Measurements from ENCODE around the gene CELF2.
"Not testable (repeated sequence)": the region's sequence is repeated elsewhere in the genome, so short reads cannot be mapped to it uniquely, and the experiment has no call there.

The CELF2 gene

GRCh38 chr10:11178606-11179515 lies 161.2 kb downstream of the CELF2 start:
- no peak for DNase-seq

GRCh38 chr10:11179516-11180105 lies 161.9 kb downstream of the CELF2 start:
- no peak for DNase-seq

- no peak for DNase-seq
Measured at GRCh38 chr10:11180228-11180627, 162.6 kb downstream of the CELF2 start.

GRCh38 chr10:11181978-11182377 lies 164.3 kb downstream of the CELF2 start:
- DNase-seq, result no peak

DNA sequence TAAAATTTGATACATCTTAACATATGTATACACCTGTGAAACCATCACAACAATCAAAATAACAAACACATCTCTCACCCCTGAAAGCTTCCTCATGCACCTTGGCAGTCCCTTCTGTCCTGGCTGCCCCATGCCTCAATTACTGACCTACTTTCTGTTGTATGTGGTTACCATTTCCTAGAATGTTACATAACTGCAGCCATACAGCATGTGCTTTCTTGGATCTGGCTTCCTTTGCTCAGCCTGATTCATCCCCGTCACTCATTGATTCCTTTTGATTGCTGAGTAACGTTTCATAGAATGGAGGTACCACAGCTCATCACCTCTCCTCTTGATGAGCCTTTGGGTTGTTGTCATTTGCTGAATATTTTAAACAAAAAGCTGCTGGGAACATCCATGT lies 165.3 kb downstream of the CELF2 start:
- DNase-seq, result no peak

DNA sequence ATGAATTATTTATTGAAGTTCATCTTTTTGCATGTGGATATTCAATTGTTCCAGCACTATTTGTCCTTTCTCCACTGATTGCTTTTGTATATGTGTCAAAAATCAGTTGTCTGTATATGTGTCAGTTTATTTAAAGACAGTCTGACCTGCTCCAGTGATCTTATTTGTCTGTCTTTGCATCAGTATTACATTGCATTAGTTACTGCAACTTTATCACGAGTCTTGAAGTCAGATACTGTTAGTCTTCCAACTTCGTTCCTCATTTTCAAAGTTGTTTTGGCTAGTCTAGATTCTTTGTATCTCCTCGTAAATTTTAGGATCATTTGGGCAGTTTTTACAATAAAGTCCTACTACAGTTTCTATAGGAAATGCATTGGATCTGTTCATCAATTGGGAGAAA lies 166.4 kb downstream of the CELF2 start:
- DNase-seq, result no peak

- not testable (repeated sequence) for DNase-seq
Measured at GRCh38 chr10:11185128-11185665, 167.5 kb downstream of the CELF2 start.

DNA sequence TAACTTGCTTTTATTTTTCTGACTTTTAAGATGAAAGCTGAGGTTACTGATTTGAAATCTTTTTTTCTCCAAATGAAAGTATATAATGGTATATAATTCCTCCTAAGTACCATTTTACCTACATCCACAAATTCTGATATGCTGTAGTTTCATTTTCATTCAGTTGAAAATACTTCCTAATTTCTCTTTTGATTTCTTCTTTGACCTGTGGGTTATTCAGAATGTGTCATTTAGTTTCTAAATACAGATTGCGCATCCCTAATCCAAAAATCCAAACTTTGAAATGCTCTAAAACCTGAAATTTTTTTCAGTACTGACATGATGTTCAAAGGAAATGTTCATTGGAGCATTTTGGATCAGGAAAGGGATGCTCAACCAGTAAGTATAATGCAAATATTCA lies 168.7 kb downstream of the CELF2 start:
- DNase-seq, result no peak

GRCh38 chr10:11189582-11190376 lies 172.1 kb downstream of the CELF2 start:
- DNase-seq, result no peak

GRCh38 chr10:11191190-11191589 lies 173.5 kb downstream of the CELF2 start:
- DNase-seq, result no peak

DNA sequence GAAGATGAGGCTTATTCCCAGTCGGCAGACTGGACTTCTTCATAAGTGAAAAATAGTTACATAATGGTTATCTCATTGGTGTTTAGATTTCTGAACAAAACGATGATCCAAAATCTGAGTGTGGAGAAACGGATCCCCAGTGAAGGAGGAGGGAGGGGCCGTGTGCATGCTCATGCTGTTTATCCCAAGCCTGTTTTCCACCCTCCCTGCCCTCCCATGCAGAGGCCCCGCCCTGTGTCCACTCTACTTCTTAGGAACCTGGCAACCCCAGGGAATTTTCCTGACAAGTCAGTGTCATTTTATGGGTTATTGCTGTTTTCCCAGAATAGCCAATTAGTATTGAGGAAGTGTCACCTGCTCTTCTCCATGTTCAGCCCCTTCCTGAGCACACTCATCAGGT lies 174.0 kb downstream of the CELF2 start:
- DNase-seq, result no peak

- no peak for DNase-seq
Measured at GRCh38 chr10:11192304-11193000, 174.8 kb downstream of the CELF2 start.

DNA sequence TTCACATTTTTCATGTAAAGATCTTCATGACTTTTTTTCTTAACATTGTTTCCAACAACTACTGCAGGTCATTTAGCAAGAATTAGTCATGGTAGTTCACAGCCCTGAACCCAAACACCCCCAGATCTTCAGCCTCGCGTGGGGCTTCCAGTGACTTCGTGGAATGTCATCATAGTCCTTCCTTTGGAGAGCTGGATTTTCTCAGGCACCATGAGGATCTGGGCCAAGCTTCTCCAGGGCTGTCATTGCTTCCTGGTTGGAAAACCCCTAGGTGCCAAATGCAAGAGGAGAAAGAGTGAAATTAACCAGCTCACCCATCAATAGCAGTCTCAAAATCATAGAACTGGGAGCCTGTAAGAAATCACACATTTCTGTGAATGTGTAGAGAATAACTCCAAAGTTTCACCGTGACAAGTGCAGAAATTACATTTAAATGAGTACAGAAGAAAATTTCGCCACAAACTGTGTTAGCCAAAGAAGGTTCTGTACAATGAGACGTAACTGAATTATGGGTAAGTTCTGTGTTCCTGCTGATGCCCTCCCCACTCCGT lies 175.4 kb downstream of the CELF2 start:
- DNase-seq, result no peak

DNA sequence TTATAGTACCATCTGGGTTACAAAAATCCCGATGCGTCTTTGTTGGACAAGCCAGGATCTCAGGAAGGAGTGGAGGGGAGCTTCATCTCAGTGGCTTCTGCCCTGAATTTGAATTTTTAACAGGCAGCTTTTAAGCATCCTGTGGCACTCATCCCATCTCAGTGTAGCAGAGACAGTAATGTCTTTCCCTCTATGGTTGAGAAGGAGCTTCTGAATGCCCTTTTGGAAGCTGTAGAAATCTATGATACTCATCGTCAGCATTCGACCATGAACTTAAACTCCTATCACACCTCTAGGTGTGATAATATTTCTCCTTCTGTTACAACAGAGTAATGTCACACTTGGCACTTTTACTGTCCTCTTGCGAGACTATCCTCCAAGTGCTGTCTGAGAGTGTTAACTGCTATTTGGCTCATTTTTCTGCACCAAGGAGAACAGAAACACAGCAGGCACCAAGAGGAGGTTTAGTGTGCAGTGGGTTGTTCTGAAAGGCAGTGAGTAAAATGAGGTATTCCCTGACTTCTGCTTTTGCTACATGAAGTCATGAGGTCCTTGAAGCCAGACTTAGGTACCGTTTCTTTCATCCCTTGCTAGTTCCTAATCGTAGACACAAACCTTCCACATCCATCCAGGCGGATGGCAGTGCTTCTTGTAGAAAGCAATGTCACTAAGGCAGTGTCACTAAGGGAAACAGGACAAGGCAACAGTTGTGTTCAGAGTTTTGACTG lies 177.4 kb downstream of the CELF2 start:
- DNase-seq, result no peak

DNA sequence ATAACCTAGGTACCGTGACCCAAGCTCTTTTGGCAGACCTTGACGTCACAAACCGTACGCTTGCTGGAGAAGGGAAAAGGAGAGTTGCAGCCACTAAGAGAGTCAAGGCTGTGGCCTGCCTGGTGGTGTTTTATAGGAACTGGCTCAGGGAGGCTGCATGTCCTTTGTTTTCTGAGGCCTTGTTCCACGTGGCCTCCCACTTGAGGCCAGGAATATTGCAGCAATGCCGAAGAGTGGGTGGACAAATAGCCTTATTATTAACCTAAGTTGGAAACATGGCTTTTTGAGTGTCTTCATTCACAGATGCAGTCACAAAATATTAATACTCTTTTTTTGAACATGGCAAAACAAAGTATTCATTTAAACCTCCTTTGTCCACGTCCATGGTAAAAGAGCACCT lies 178.0 kb downstream of the CELF2 start:
- DNase-seq, result no peak

- DNase-seq, result no peak
Measured at GRCh38 chr10:11197266-11197712, 179.6 kb downstream of the CELF2 start.

GRCh38 chr10:11197878-11198277 lies 180.2 kb downstream of the CELF2 start:
- no peak for DNase-seq

DNA sequence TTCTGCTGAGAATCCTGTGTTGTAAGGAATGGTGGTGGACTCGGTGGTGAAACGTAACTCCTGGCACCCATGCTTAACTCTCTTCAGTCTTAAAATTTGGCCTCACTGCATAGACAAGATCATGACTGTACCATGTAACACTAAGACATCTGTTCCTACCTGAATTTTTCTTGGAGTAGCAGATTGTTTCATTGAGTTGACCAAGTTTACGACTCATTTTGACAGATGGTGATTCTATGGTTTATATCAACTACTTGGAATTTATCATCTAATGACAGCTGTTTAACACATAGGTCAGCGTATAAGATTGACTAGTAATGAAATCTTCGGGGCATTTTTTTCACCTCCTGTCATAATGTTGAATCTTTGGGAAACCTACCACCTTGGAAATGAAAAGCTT lies 184.2 kb downstream of the CELF2 start:
- DNase-seq, result no peak

DNA sequence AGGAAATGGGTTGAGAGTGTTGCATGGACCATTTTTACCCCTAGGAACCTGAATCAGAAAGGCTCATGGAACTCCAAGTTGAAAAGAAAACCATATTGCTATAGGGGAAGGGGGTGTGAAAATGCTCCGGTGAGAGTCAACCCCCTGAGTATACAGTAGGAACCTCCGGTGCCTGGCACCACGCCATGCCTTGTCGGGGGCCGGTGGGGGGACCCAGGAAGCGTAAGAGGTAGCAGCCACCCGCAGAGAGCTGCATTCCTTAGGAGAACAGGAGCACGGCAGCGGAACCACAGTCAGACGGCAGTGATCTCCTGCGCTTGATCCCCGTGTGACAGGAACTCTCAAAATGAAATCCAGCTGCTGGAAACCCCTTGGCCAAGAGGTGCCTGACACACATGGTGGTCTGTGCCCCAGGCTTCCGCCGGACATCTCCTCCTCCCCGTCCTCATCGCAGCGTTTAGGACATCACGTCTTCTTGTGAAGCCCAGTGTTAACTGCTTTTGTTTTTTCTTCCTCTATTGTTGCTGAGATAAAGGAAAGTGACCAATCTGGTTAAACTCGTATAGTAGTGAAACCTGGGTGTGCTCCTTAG lies 186.8 kb downstream of the CELF2 start:
- DNase-seq, result no peak

GRCh38 chr10:11205030-11205772 lies 187.5 kb downstream of the CELF2 start:
- DNase-seq, result no peak
